Ovary (tissue), 3 donors: ENCODE results near the gene IL1RAP.

ENCODE experiments used
- POLR2A ChIP-seq: fragments of 450-650 bp; IDR thresholded peaks from one replicate; pipeline ENCODE4 v1.6.1; 2017; ENCODE audit warnings: antibody characterized with exemption, mild to moderate bottlenecking, moderate library complexity
- TF ChIP-seq, protein P1 (sequence below), 3 donors: fragments of 450-650 bp in 2 of 3; fragments of 200-600 bp in 1 of 3; IDR thresholded peaks; one replicate each; pipeline versions ENCODE4 v1.5.1 to v1.8.0; 2016 to 2022; ENCODE audit warnings: antibody characterized with exemption in 3 of 3, mild to moderate bottlenecking in 1 of 3
- donor health status: DM: no; HTN: no; CAD: no.

DNA sequence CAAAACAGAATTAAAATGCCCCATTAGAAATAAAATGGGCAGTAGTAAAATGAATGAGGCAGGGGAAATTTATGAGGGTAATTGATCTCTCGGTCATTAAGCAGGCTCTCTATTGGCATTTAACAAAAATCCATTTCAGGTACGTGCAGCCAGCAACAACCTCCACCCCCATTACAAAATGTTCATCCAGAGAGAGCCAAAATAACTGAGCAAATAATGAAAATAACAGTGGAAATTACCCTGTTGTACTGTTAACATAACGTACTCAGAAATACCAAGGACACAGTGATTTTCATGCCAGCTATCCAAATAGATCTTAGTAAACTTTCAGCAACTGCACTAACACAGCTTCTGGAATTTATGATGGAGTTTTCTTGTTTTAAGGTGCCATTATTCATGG is 127.7 kb downstream of the IL1RAP start:
- TF ChIP-seq, protein P1, sequence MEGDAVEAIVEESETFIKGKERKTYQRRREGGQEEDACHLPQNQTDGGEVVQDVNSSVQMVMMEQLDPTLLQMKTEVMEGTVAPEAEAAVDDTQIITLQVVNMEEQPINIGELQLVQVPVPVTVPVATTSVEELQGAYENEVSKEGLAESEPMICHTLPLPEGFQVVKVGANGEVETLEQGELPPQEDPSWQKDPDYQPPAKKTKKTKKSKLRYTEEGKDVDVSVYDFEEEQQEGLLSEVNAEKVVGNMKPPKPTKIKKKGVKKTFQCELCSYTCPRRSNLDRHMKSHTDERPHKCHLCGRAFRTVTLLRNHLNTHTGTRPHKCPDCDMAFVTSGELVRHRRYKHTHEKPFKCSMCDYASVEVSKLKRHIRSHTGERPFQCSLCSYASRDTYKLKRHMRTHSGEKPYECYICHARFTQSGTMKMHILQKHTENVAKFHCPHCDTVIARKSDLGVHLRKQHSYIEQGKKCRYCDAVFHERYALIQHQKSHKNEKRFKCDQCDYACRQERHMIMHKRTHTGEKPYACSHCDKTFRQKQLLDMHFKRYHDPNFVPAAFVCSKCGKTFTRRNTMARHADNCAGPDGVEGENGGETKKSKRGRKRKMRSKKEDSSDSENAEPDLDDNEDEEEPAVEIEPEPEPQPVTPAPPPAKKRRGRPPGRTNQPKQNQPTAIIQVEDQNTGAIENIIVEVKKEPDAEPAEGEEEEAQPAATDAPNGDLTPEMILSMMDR (IDR thresholded peaks at IDR 0.05) = no peak
- TF ChIP-seq POLR2A = no peak
